Panc1 (cell line): ENCODE measurements around the gene CDH13. TPM values are rescaled to one million over a fixed set of nuclear protein-coding genes. Genes with fewer than 3 reads are reported as not detected.

Source experiments
- ATAC-seq: fragments of 200-7000 bp; cut with Tn5 transposase; 2 replicates; pipeline ENCODE4 v1.9.1; 2020; ENCODE audit warnings: mild to moderate bottlenecking, moderate library complexity
- BruUV-seq: library from RNA; stranded (reverse); fragments of 400-500 nt; replicated peaks from 2 replicates; lab custom pipeline; 2021; lab: Mats Ljungman, UMichigan
- CTCF ChIA-PET: fragments of 300-600 bp; sonication (Branson Sonifier 250); formaldehyde crosslinking; loops from one replicate; lab custom pipeline; 2022; ENCODE audit warnings: antibody characterized with exemption; lab: Charles Lee
- POLR2A ChIA-PET: fragments of 300-600 bp; sonication (Branson Sonifier 250); formaldehyde crosslinking; loops from one replicate; lab custom pipeline; 2022; ENCODE audit warnings: antibody characterized with exemption; lab: Charles Lee
- DNase-seq: peaks from one replicate; pipeline ENCODE4 v3.0.0-alpha.2; 2010; ENCODE audit warnings: low read depth, low spot score
- H3K27ac ChIP-seq: 2 replicates; pipeline ENCODE4 v1.5.1; 2011; ENCODE audit warnings: mild to moderate bottlenecking, low read length, inconsistent platforms
- H3K27me3 ChIP-seq: fragments of 200-500 bp; sonication (Bioruptor generic); 2 replicates; pipeline ENCODE4 v1.6.0; 2014; ENCODE audit warnings: low read length, inconsistent platforms; ENCODE audit not compliant: control insufficient read depth, insufficient read depth
- H3K36me3 ChIP-seq: fragments of 200-500 bp; sonication (Bioruptor generic); 2 replicates; pipeline ENCODE4 v1.5.1; 2014; ENCODE audit warnings: inconsistent platforms, mild to moderate bottlenecking, low read length, moderate library complexity; ENCODE audit not compliant: control insufficient read depth, insufficient read depth
- H3K4me1 ChIP-seq: 2 replicates; pipeline ENCODE4 v1.5.1; 2011; ENCODE audit warnings: inconsistent platforms, mild to moderate bottlenecking, low read length, moderate library complexity; ENCODE audit not compliant: control insufficient read depth, insufficient read depth
- H3K4me3 ChIP-seq, 2 experiments: 2 replicates each; pipeline ENCODE4 v1.5.1; 2011 to 2012; ENCODE audit warnings: low read depth in 2 of 2, low read length in 2 of 2, mild to moderate bottlenecking in 2 of 2, inconsistent platforms in 1 of 2, moderate library complexity in 1 of 2
- H3K9me3 ChIP-seq: fragments of 200-500 bp; sonication (Bioruptor generic); 2 replicates; pipeline ENCODE4 v1.5.1; 2014; ENCODE audit warnings: low read depth, mild to moderate bottlenecking, inconsistent platforms, low read length, moderate library complexity; ENCODE audit not compliant: control insufficient read depth, insufficient read depth
- POLR2AphosphoS5 ChIP-seq: IDR thresholded peaks from 2 replicates; pipeline ENCODE4 v1.6.1; 2012; ENCODE audit warnings: mild to moderate bottlenecking, low read depth, low read length, moderate library complexity
- SIN3A ChIP-seq: IDR thresholded peaks from 2 replicates; pipeline ENCODE4 v1.6.1; 2012; ENCODE audit warnings: low read depth, mild to moderate bottlenecking, low read length, moderate library complexity, borderline replicate concordance; ENCODE audit not compliant: insufficient read depth
- TCF7L2 ChIP-seq: IDR thresholded peaks from 2 replicates; pipeline ENCODE4 v1.6.1; 2011; ENCODE audit warnings: mild to moderate bottlenecking, low read depth, low read length, inconsistent platforms
- in situ Hi-C: cut with HindIII; loops from 2 replicates; pipeline ENCODE4 v1.10.0; 2016; ENCODE audit warnings: low sequenced_read_pairs, low pct_unique_long_range_greater_than_20kb
- intact Hi-C: fragments of 100-400 bp; cut with micrococcal nuclease; formaldehyde crosslinking; loops from one replicate; pipeline ENCODE4 v1.10.0; 2022; ENCODE audit not compliant: unreplicated experiment
- total RNA-seq: library from RNA; stranded (reverse); gene quantifications from one replicate; pipeline ENCODE4 v1.2.1, GENCODE V29; 2021; ENCODE audit not compliant: unreplicated experiment
- TF ChIP-seq, protein P1 (sequence below), 2 experiments: IDR thresholded peaks; 2 replicates each; pipeline ENCODE4 v1.6.1; 2011 to 2012; ENCODE audit warnings: low read depth in 2 of 2, control low read depth in 1 of 2, low read length in 1 of 2, mild to moderate bottlenecking in 1 of 2, moderate library complexity in 1 of 2; ENCODE audit not compliant: insufficient read depth in 1 of 2
- TF ChIP-seq, protein P2 (sequence below): fragments of 450-650 bp; IDR thresholded peaks from 2 replicates; pipeline ENCODE4 v1.5.1; 2017; ENCODE audit warnings: mild to moderate bottlenecking

The CDH13 gene
- total RNA-seq, 1 experiment from 2014 or later, result not detected

DNA sequence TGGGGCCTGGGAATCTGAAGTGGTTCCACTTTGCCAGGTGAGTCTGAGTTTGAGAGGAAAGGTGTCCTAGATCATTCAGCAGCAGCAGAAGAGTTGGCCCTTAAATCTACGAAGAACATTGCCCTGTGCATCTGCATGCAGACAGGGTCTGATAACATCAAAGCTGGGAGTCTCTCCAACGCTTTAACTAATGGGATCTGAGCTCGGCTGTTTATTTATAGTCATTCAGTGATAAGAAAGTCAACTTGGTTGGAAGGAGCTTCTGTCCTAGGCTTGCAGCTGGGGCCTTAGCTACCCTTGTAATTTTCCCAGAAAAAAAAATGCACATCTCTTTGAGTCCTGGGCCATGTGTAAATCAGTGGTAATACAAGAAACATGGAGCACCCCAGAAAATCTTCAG lies 763.0 kb downstream of the CDH13 start:
- TF ChIP-seq, protein P1, sequence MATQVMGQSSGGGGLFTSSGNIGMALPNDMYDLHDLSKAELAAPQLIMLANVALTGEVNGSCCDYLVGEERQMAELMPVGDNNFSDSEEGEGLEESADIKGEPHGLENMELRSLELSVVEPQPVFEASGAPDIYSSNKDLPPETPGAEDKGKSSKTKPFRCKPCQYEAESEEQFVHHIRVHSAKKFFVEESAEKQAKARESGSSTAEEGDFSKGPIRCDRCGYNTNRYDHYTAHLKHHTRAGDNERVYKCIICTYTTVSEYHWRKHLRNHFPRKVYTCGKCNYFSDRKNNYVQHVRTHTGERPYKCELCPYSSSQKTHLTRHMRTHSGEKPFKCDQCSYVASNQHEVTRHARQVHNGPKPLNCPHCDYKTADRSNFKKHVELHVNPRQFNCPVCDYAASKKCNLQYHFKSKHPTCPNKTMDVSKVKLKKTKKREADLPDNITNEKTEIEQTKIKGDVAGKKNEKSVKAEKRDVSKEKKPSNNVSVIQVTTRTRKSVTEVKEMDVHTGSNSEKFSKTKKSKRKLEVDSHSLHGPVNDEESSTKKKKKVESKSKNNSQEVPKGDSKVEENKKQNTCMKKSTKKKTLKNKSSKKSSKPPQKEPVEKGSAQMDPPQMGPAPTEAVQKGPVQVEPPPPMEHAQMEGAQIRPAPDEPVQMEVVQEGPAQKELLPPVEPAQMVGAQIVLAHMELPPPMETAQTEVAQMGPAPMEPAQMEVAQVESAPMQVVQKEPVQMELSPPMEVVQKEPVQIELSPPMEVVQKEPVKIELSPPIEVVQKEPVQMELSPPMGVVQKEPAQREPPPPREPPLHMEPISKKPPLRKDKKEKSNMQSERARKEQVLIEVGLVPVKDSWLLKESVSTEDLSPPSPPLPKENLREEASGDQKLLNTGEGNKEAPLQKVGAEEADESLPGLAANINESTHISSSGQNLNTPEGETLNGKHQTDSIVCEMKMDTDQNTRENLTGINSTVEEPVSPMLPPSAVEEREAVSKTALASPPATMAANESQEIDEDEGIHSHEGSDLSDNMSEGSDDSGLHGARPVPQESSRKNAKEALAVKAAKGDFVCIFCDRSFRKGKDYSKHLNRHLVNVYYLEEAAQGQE (IDR thresholded peaks at IDR 0.05; ENCODE audit: insufficient read depth in 1 of 2, low read depth in 2 of 2, low read length in 1 of 2), result no peak
- TF ChIP-seq POLR2AphosphoS5 (no peak), TCF7L2 (no peak), SIN3A (no peak)
- TF ChIP-seq, protein P2, sequence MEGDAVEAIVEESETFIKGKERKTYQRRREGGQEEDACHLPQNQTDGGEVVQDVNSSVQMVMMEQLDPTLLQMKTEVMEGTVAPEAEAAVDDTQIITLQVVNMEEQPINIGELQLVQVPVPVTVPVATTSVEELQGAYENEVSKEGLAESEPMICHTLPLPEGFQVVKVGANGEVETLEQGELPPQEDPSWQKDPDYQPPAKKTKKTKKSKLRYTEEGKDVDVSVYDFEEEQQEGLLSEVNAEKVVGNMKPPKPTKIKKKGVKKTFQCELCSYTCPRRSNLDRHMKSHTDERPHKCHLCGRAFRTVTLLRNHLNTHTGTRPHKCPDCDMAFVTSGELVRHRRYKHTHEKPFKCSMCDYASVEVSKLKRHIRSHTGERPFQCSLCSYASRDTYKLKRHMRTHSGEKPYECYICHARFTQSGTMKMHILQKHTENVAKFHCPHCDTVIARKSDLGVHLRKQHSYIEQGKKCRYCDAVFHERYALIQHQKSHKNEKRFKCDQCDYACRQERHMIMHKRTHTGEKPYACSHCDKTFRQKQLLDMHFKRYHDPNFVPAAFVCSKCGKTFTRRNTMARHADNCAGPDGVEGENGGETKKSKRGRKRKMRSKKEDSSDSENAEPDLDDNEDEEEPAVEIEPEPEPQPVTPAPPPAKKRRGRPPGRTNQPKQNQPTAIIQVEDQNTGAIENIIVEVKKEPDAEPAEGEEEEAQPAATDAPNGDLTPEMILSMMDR, result no peak
- Histone ChIP-seq H3K4me1 (no peaks in the 10 kb centered on the region), H3K27ac (no peak overlapping the region), H3K4me3 (no peak overlapping the region), H3K9me3 (no peaks in the 10 kb centered on the region), H3K27me3 (no peaks in the 10 kb centered on the region; the same call in 1 of the 2 replicates), H3K36me3 (no peaks in the 10 kb centered on the region)
- CTCF ChIA-PET, result no interaction called here
- DNase-seq (no peak), ATAC-seq (no peak)
- intact Hi-C loops (no loop called here), in situ Hi-C loops (no loop called here)
- no TSS peak for BruUV-seq
- POLR2A ChIA-PET, result no interaction called here

DNA sequence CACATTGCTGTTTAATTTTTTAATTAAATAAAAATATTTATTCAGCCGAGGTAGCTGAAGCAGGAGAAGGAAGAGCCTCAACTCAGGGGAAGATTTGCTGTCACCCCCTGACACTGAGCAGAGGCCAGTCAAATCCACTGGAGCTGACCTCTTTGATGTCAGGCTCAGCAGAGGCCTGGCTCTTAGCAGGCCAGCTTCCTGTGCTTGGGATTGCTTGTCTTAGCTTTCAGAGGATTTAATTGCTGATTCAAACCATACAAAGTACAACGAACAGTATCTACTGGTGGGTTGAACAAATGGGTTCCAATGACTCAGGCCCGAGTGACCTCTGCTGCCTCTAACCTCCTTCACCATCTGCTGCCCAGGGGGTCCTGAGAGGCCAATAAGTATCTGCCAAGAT lies 764.0 kb downstream of the CDH13 start:
- no peak for DNase-seq
- POLR2A ChIA-PET, result no interaction called here
- Histone ChIP-seq H3K9me3 (no peaks in the 10 kb centered on the region), H3K4me1 (no peaks in the 10 kb centered on the region), H3K27ac (no peak overlapping the region), H3K4me3 (no peak overlapping the region), H3K36me3 (no peaks in the 10 kb centered on the region), H3K27me3 (no peaks in the 10 kb centered on the region; the same call in 1 of the 2 replicates)
- intact Hi-C loops (no loop called here), in situ Hi-C loops (no loop called here)
- ATAC-seq, result no peak
- BruUV-seq, result no TSS peak
- CTCF ChIA-PET, result no interaction called here
- TF ChIP-seq, protein P1 (IDR thresholded peaks at IDR 0.05; ENCODE audit: insufficient read depth in 1 of 2, low read depth in 2 of 2, low read length in 1 of 2), result no peak
